Activated CD8-positive, alpha-beta T cell treated with anti-CD3 and anti-CD28 coated beads for 36 hours (primary cell): ENCODE data around the gene PTPN1. TPM values are rescaled to one million over a fixed set of nuclear protein-coding genes. Genes with fewer than 3 reads are reported as not detected.
A peak's percentile ranks its signal among the peaks of the same experiment; 100 is the strongest.

Source experiments
- ATAC-seq: fragments of 200-7000 bp; cut with Tn5 transposase; one replicate; pipeline ENCODE4 v1.10.0; 2021; ENCODE audit warnings: mild to moderate bottlenecking, moderate library complexity
- CTCF ChIA-PET: fragments of 350-600 bp; sonication (Branson Sonifier 250); formaldehyde crosslinking; loops from one replicate; lab custom pipeline; 2021; ENCODE audit warnings: antibody characterized with exemption; lab: Charles Lee
- POLR2A ChIA-PET: fragments of 350-600 bp; sonication (Branson Sonifier 250); formaldehyde crosslinking; loops from one replicate; lab custom pipeline; 2021; ENCODE audit warnings: antibody characterized with exemption; lab: Charles Lee
- DNase-seq: peaks from one replicate; pipeline ENCODE4 v3.0.0-alpha.2; 2020
- H3K27ac Mint-ChIP-seq: one replicate; pipeline ENCODE4 v1.8.0; 2021; ENCODE audit warnings: mild to moderate bottlenecking, mixed read lengths
- H3K27me3 Mint-ChIP-seq: one replicate; pipeline ENCODE4 v1.8.0; 2021; ENCODE audit warnings: mixed read lengths
- H3K36me3 Mint-ChIP-seq: one replicate; pipeline ENCODE4 v1.8.0; 2021; ENCODE audit warnings: low read depth, mixed read lengths
- H3K4me1 Mint-ChIP-seq: one replicate; pipeline ENCODE4 v1.8.0; 2021; ENCODE audit warnings: low read depth, mixed read lengths
- H3K4me3 Mint-ChIP-seq: one replicate; pipeline ENCODE4 v1.8.0; 2021; ENCODE audit warnings: mild to moderate bottlenecking, moderate library complexity, mixed read lengths
- H3K9me3 Mint-ChIP-seq: one replicate; pipeline ENCODE4 v1.8.0; 2021; ENCODE audit warnings: mixed read lengths
- intact Hi-C: fragments of 100-400 bp; cut with micrococcal nuclease; formaldehyde crosslinking; loops from one replicate; pipeline ENCODE4 v1.10.0; 2022
- total RNA-seq, 2 experiments: library from RNA; stranded (reverse); gene quantifications; one replicate each; pipeline ENCODE4 v1.2.3, GENCODE V29; 2021
- TF ChIP-seq, protein P1 (sequence below): fragments of 200-600 bp; IDR thresholded peaks from one replicate; pipeline ENCODE4 v1.8.0; 2022; ENCODE audit warnings: antibody characterized with exemption, mild to moderate bottlenecking

PTPN1 gene
- total RNA-seq, 2 experiments from 2014 or later: 65.1 to 66.6 TPM

GRCh38 chr20:50487397-50487796 is 22.8 kb upstream of the PTPN1 start:
- Mint-ChIP-seq H3K4me3 (no peak overlapping the region), H3K36me3 (no peaks in the 10 kb centered on the region), H3K27ac (peak overlapping the region; percentile 1), H3K27me3 (no peaks in the 10 kb centered on the region), H3K9me3 (no peaks in the 10 kb centered on the region), H3K4me1 (peaks cover 23% of the 10 kb centered on the region)
- ChIA-PET POLR2A (interaction anchor here (1.6 kb wide), 1 partner anchor 36 kb away, joined by 5 read pairs; no protein-coding TSS in a partner anchor), CTCF (interaction anchor here (0.8 to 3.2 kb wide), 7 partner anchors 10 to 309 kb away, joined by 3 to 14 read pairs (median 4); no protein-coding TSS in a partner anchor)
- intact Hi-C loops: no loop called here
- TF ChIP-seq, protein P1, sequence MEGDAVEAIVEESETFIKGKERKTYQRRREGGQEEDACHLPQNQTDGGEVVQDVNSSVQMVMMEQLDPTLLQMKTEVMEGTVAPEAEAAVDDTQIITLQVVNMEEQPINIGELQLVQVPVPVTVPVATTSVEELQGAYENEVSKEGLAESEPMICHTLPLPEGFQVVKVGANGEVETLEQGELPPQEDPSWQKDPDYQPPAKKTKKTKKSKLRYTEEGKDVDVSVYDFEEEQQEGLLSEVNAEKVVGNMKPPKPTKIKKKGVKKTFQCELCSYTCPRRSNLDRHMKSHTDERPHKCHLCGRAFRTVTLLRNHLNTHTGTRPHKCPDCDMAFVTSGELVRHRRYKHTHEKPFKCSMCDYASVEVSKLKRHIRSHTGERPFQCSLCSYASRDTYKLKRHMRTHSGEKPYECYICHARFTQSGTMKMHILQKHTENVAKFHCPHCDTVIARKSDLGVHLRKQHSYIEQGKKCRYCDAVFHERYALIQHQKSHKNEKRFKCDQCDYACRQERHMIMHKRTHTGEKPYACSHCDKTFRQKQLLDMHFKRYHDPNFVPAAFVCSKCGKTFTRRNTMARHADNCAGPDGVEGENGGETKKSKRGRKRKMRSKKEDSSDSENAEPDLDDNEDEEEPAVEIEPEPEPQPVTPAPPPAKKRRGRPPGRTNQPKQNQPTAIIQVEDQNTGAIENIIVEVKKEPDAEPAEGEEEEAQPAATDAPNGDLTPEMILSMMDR: no peak
- ATAC-seq: peak; percentile 49
- peak; percentile 41 for DNase-seq

DNA sequence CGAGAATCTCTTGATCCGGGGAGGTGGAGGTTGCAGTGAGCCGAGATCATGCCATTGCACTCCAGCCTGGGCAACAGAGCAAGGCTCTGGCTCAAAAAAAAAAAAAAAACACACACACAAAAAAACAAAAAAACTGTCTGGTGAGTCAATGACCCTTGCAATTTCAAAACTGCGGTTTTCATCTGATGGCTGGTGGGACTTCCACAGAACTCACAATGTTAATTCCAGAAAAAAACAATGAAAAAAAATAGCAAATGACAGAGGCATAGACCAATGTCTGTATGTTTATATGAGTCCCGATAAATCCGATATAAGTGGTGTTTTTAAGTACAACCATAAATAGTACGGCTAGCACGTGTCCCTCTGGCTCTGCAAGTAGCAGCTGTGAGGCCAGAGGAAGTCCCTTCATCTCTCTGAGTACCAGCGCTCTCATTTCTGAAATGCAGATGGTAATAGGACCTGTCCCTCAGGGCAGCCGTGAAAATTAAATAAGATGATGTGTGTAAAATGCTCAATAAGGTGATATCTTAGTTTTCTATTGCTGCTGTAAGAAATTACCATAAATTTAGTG is 21.9 kb upstream of the PTPN1 start:
- no peak overlapping the region for H3K4me3 Mint-ChIP-seq
- peaks cover 32% of the 10 kb centered on the region for H3K4me1 Mint-ChIP-seq
- intact Hi-C loops: no loop called here
- H3K27me3 Mint-ChIP-seq: no peaks in the 10 kb centered on the region
- ATAC-seq (no peak), DNase-seq (no peak)
- H3K9me3 Mint-ChIP-seq: no peaks in the 10 kb centered on the region
- H3K36me3 Mint-ChIP-seq: no peaks in the 10 kb centered on the region
- no peak overlapping the region for H3K27ac Mint-ChIP-seq
- CTCF ChIA-PET: interaction anchor here (0.8 to 3.2 kb wide), 9 partner anchors 9 to 100 kb away, joined by 3 to 14 read pairs (median 4); no protein-coding TSS in a partner anchor
- POLR2A ChIA-PET: interaction anchor here (1.5 to 1.6 kb wide), 2 partner anchors 23 to 35 kb away, joined by 4 to 5 read pairs; no protein-coding TSS in a partner anchor
- TF ChIP-seq, protein P1: no peak

DNA sequence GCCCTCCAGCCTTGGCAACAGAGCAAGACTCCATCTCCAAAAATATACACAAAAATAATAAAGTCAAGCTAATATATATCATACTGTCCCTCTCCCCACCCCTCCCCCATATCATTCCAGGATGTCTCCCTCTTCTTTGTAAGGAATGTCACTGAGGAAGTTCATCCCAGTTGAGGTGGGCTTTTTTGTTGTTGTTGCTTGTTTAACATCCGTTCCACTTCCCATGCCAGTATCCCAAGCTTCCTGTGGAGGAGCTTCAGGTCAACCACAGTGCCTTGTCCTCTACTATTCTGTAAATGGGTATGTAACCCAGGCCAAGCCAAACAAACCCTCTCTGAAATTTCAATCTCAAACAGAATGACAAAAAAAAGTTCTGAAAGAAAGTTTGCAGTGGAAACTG is 19.0 kb upstream of the PTPN1 start:
- H3K9me3 Mint-ChIP-seq: no peaks in the 10 kb centered on the region
- POLR2A ChIA-PET: interaction anchor here (1.2 to 2.7 kb wide), 3 partner anchors 9 to 81 kb away, joined by 3 to 7 read pairs (median 4); partner anchors contain the start of gene PTPN1
- ATAC-seq (no peak), DNase-seq (no peak)
- H3K4me3 Mint-ChIP-seq: no peak overlapping the region
- H3K27me3 Mint-ChIP-seq: no peaks in the 10 kb centered on the region
- TF ChIP-seq, protein P1: no peak
- CTCF ChIA-PET: interaction anchor here (1.1 to 1.5 kb wide), 3 partner anchors 22 to 85 kb away, joined by 4 to 6 read pairs (median 4); no protein-coding TSS in a partner anchor
- no peak overlapping the region for H3K27ac Mint-ChIP-seq
- intact Hi-C loops: loop anchor here (5.0 kb wide), 1 partner anchor 81 kb away; no protein-coding TSS in a partner anchor
- peaks cover 30% of the 10 kb centered on the region for H3K4me1 Mint-ChIP-seq
- H3K36me3 Mint-ChIP-seq: no peaks in the 10 kb centered on the region

DNA sequence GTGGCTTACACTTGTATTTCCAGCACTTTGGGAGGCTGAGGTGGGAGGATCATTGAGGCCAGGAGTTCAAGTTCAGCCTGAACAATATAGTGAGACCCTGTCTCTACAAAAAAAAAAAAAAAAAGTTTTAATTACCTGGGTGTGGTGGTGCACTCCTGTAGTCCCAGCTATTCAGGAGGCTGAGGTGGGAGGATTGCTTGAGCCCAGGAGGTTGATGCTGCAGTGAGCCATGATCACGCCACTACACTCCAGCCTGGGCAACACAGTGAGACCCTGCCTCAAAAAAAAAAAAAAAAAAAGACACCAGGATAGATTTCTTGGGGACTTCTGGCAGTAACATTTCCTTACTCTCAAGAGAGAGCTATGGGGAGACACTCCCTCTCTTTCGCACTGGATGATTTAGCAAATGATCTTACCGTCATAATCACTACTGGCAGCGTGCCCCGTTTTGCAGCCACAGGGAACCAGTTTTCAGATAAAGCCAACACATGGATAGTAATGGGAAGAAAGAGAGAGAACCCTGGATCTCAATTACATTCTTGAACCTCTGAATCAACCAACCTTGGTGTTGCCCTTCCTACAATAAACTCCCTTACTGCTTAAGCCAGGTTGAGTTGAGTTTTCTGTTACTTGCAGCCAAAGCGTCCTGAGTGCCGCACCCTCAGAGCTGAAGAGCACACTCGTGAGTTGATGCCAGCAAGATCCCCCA is 18.1 kb upstream of the PTPN1 start:
- TF ChIP-seq, protein P1: no peak
- peak overlapping the region; percentile 66 for H3K27ac Mint-ChIP-seq
- DNase-seq (no peak), ATAC-seq (no peak)
- intact Hi-C loops: loop anchor here (5.0 kb wide), 1 partner anchor 80 kb away; no protein-coding TSS in a partner anchor
- ChIA-PET CTCF (interaction anchor here (1.1 to 2.2 kb wide), 6 partner anchors 9 to 84 kb away, joined by 3 to 10 read pairs (median 4); no protein-coding TSS in a partner anchor), POLR2A (interaction anchor here (1.2 to 2.7 kb wide), 4 partner anchors 8 to 80 kb away, joined by 3 to 7 read pairs (median 6); partner anchors contain the start of gene PTPN1)
- H3K27me3 Mint-ChIP-seq: no peaks in the 10 kb centered on the region
- H3K4me1 Mint-ChIP-seq: peaks cover 30% of the 10 kb centered on the region
- no peak overlapping the region for H3K4me3 Mint-ChIP-seq
- no peaks in the 10 kb centered on the region for H3K9me3 Mint-ChIP-seq
- H3K36me3 Mint-ChIP-seq: no peaks in the 10 kb centered on the region
